Measurements from ENCODE around the gene SLC16A14.

SLC16A14 gene

GRCh38 chr2:230019742-230020141 lies 49.0 kb downstream of the SLC16A14 start:
- DNase-seq, result no peak

DNA sequence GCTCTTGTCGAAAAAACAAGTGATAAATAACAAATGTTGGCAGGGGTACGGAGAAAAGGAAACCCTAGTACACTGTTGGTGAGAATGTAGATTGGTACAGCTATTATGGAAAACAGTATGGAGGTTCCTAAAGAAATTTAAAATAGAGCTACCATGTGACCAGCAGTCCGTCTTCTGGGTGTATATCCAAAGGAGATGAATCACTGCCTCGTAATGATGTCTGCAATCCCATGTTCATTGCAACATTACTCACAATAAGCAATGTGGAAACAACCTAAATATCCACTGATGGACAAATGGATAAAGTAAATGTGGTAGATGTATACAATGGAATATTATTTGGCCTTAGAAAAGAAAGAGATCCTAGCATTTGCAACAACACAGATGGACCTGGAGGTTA lies 50.6 kb downstream of the SLC16A14 start:
- no peak for DNase-seq

DNA sequence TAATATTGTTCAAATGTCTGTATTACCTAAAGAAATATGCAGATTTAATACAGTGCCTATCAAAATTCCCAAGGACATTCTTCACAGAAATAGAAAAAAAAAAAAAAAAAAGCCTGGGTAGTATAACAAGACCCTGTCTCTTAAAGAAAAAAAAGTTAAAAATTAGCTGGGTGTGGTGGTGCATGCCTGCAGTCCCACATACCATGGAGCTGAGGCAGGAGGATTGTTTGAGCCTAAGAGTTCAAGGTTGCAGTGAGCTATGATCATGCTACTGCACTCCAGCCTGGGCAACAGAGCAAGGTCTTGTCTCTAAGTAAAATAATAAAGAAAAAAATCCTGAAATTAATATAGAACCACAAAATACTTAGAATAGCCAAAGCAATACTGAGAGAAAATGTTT lies 51.9 kb downstream of the SLC16A14 start:
- no peak for DNase-seq

DNA sequence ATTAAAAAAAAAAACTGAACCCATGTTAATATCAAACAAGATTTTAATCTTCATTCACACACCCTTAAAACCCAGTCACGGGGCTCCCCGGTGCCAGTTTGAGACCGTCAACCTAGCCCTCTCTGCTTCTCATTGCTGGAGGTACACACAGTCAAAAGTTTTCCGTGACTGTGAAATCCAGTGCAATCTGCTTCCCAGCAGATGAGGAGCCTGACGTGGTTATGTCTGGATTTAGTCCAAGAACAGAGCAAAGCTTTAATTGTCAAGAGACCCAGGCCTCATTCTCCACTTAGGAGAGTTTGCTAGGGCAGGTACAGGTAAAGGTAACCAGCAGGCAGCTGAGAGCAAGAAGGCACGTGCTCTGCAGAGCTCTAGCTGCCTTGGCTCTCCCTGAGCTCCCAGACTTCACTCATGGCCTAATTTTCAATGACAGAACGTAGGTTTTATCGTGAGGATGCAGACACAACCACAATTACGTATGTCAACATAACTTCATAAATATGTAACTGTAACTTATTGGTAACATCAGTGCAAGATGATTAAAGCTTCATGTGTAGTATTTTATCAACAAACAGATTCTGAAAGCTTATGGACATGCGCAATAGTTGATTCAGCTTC lies 56.3 kb downstream of the SLC16A14 start:
- no peak for DNase-seq

GRCh38 chr2:230011617-230012016 lies 57.1 kb downstream of the SLC16A14 start:
- no peak for DNase-seq

GRCh38 chr2:230010501-230010900 lies 58.2 kb downstream of the SLC16A14 start:
- DNase-seq, result no peak

GRCh38 chr2:230008708-230009066 lies 60.0 kb downstream of the SLC16A14 start:
- DNase-seq, result no peak

DNA sequence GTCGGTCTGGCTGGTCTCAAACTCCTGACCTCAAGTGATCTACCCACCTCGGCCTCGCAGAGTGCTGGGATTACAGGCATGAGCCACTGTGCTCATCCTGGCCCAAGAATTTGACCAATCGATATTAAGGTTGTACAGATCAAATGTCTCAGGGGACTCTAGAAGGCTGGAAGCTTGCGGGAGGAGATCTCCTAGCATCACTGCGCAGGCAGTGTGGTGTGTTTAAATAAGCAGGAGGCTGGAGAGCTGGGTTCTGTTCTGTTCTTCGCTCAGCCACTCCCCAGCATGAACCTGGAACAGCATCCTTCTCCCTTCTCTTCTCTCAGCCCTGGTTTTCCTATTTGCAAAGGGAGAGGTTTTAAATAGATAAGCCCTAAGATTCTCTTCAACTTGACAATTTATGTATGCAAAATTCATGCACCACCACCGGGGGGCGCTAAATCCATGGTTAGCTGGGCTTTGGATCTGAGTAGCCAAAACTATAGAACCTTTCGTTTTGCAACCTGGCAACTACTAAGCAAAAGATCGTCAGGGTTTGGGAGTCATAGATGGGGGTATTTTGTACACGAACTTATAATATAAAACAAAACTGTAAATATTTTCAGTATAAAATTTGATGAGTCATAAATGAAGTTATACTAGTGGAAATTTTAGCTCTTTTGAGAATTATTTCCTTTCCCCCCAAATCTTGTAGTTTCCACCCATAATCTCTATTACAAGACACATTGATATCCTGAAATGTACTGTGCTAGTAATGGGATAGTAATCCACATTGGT lies 60.6 kb downstream of the SLC16A14 start:
- DNase-seq, result peak; percentile 73

DNA sequence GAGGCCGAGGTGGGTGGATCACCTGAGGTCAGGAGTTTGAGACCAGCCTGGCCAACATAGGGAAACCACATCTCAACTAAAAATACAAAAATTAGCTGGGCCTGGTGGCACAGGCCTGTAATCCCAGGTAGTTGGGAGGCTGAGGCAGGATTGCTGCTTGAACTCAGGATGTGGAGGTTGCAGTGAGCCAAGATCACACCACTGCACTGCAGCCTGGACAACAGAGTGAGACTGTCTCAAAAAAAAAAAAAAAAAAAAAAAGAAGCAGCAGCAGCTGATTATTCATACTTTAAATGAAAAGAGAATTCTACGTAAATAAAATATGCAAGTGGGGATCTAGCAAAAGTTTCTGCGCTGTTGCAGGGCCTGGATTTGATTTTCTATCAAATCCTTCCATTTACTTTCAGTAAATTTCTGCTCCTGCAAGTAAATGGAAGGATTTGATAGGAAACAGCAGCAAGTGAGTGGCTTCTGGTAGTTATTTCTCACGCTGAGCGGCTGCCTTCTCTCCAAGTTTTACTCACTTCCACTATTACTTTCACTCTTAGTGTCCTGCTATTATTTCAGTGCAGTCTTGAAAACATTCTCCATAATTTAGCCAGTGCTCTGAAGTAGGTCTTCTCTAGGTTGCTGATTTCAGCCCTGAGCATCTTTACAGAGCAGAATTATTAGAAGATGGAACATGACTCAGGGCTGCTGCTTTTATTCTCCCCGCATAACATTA lies 68.4 kb downstream of the SLC16A14 start:
- no peak for DNase-seq

- no peak for DNase-seq
Observed at GRCh38 chr2:229997565-229997964, 71.2 kb downstream of the SLC16A14 start.

DNA sequence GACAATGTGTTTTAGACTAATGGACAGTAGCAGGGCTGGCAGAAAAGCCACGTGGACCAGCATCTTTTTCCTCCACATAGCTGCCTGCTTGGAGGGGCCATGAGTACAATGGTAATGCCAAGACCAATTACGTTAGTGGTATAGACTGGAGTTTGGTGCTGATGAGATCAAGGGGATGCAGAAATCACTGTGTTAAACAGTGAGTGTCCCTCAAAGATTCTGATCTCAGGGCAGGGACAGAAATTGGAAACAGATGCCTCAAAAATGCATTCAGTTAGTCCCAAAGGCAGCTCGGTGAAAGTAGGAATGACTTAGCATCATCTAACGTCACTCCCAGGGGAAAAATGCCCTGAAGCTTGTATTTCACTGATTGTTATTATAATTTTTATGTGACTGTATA lies 72.4 kb downstream of the SLC16A14 start:
- no peak for DNase-seq

DNA sequence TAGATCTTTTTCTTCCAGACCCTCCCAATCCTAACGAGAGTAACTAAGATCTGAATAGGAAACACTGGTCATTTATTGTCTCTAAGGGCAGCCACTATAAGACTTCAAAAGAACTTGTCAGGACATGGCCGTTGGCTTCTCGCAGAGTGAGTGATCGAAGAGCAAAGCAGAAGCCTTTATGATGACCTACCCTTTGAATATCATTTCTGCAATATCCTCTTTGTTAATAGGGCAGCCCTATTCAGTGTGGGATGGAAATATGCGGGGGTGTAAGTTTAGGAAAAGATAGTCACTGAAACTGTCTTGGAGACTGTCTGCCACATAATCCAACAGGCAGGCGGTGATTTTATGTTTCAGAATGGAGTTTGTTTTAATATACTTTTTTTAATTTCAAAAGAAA lies 75.5 kb downstream of the SLC16A14 start:
- DNase-seq, result no peak

Data from CD4-positive, alpha-beta T cell treated with Interleukin-21 for 1 hour (primary cell).